Measurements from ENCODE around the gene GRID1.

The GRID1 gene

DNA sequence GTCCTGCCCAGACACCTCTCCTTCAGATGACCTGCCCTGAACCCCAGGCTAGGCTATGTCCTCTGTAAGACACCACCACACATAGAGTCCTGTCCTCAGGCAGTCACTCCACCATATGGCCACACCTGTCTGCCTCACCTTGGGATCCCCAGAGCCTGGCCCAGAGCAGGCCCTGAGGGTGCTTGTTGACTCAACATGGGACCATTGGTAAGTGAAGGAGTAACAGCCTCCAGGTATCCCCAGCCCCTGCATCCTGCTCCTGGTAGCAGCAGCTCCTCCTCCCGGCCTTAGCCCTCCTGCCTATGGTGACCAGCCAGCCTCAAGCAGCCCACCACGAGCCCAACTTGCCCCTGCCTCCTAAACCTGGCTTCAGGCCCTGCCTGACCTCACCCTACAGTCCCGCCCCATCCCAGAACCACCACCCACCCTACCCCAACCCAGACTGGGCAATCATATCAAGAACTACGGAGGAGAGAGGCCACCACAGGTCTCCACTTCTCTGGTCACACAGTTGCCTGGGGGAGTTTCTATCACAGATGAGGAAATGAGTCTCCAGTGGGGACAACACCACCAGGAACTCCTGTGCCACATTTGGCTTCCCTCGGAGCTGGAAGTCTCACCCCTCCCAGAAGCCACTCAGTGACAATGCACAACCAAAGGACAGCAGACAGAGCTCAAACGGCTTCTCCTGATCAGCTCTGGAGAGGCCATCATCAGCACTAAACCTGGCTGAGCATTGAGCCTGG is 136.6 kb downstream of the GRID1 start:
- no peak overlapping the region for H3K4me3 ChIP-seq (ENCODE audit: low read depth, low read length)

GRCh38 chr10:86229376-86229775 is 137.2 kb downstream of the GRID1 start:
- H3K4me3 ChIP-seq (ENCODE audit: low read depth, low read length): no peak overlapping the region
- no peaks in the 10 kb centered on the region for H3K36me3 ChIP-seq (ENCODE audit: control insufficient read depth in 2 of 2, insufficient read depth in 1 of 2, low read length in 2 of 2)
- no peaks in the 10 kb centered on the region for H3K9me3 ChIP-seq (ENCODE audit: control insufficient read depth, insufficient read depth, low read depth, low read length)
- POLR2A ChIA-PET: interaction anchor here (0.6 kb wide), 1 partner anchor 966 kb away, joined by 3 read pairs; no protein-coding TSS in a partner anchor
- CTCF ChIA-PET: no interaction called here
- peaks cover 2% of the 10 kb centered on the region; the same call in 1 of the 2 replicates for H3K4me1 ChIP-seq (ENCODE audit: control insufficient read depth, insufficient read depth, low read length)
- TF ChIP-seq ELK4 (IDR thresholded peaks at IDR 0.05; ENCODE audit: borderline replicate concordance, low read depth, low read length) (no peak), ZNF664 (tag by site-specific recombination; IDR thresholded peaks at IDR 0.05) (no peak), GFI1B (tag by site-specific recombination; IDR thresholded peaks at IDR 0.05) (no peak), ZNF292 (tag by site-specific recombination; IDR thresholded peaks at IDR 0.05; ENCODE audit: borderline replicate concordance, low read depth) (no peak), ZNF37A (tag by site-specific recombination; IDR thresholded peaks at IDR 0.05) (no peak), ZNF133 (tag by site-specific recombination; IDR thresholded peaks at IDR 0.05) (no peak)
- TF ChIP-seq, protein P1, sequence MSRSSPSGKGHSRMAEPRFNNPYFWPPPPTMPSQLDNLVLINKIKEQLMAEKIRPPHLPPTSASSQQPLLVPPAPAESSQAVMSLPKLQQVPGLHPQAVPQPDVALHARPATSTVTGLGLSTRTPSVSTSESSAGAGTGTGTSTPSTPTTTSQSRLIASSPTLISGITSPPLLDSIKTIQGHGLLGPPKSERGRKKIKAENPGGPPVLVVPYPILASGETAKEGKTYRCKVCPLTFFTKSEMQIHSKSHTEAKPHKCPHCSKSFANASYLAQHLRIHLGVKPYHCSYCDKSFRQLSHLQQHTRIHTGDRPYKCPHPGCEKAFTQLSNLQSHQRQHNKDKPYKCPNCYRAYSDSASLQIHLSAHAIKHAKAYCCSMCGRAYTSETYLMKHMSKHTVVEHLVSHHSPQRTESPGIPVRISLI (tag by site-specific recombination; IDR thresholded peaks at IDR 0.05): no peak
- TF ChIP-seq, protein P2, sequence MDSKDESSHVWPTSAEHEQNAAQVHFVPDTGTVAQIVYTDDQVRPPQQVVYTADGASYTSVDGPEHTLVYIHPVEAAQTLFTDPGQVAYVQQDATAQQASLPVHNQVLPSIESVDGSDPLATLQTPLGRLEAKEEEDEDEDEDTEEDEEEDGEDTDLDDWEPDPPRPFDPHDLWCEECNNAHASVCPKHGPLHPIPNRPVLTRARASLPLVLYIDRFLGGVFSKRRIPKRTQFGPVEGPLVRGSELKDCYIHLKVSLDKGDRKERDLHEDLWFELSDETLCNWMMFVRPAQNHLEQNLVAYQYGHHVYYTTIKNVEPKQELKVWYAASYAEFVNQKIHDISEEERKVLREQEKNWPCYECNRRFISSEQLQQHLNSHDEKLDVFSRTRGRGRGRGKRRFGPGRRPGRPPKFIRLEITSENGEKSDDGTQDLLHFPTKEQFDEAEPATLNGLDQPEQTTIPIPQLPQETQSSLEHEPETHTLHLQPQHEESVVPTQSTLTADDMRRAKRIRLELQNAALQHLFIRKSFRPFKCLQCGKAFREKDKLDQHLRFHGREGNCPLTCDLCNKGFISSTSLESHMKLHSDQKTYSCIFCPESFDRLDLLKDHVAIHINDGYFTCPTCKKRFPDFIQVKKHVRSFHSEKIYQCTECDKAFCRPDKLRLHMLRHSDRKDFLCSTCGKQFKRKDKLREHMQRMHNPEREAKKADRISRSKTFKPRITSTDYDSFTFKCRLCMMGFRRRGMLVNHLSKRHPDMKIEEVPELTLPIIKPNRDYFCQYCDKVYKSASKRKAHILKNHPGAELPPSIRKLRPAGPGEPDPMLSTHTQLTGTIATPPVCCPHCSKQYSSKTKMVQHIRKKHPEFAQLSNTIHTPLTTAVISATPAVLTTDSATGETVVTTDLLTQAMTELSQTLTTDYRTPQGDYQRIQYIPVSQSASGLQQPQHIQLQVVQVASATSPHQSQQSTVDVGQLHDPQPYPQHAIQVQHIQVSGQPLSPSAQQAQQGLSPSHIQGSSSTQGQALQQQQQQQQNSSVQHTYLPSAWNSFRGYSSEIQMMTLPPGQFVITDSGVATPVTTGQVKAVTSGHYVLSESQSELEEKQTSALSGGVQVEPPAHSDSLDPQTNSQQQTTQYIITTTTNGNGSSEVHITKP (tag by site-specific recombination; IDR thresholded peaks at IDR 0.05): no peak
- H3K27ac ChIP-seq (ENCODE audit: extremely low read depth, low read depth, low read length): no peak overlapping the region

More for the DNA sequence above, 136.6 kb downstream of the GRID1 start:
- no peaks in the 10 kb centered on the region for H3K9me3 ChIP-seq (ENCODE audit: control insufficient read depth, insufficient read depth, low read depth, low read length)
- peaks cover 2% of the 10 kb centered on the region; the same call in 1 of the 2 replicates for H3K4me1 ChIP-seq (ENCODE audit: control insufficient read depth, insufficient read depth, low read length)
- no peak overlapping the region for H3K27ac ChIP-seq (ENCODE audit: extremely low read depth, low read depth, low read length)
- no peaks in the 10 kb centered on the region for H3K36me3 ChIP-seq (ENCODE audit: control insufficient read depth in 2 of 2, insufficient read depth in 1 of 2, low read length in 2 of 2)
- ChIA-PET CTCF (no interaction called here), POLR2A (no interaction called here)
- no peak for TF ChIP-seq ZSCAN16 (tag by site-specific recombination; IDR thresholded peaks at IDR 0.05)
- TF ChIP-seq ZNF792 (tag by site-specific recombination; IDR thresholded peaks at IDR 0.05): no peak
- no peak for TF ChIP-seq SETDB1 (IDR thresholded peaks at IDR 0.05; ENCODE audit: insufficient read length, low read length)
- TF ChIP-seq ZNF302 (tag by site-specific recombination; IDR thresholded peaks at IDR 0.05; ENCODE audit: low read depth): no peak
- TF ChIP-seq KLF1 (tag by site-specific recombination; IDR thresholded peaks at IDR 0.05): peak; percentile 94

GRCh38 chr10:86227501-86228258 is 138.9 kb downstream of the GRID1 start:
- H3K9me3 ChIP-seq (ENCODE audit: control insufficient read depth, insufficient read depth, low read depth, low read length): no peaks in the 10 kb centered on the region
- H3K4me3 ChIP-seq (ENCODE audit: low read depth, low read length): no peak overlapping the region
- ChIA-PET POLR2A (no interaction called here), CTCF (no interaction called here)
- no peak overlapping the region for H3K27ac ChIP-seq (ENCODE audit: extremely low read depth, low read depth, low read length)
- peaks cover 2% of the 10 kb centered on the region; the same call in 1 of the 2 replicates for H3K4me1 ChIP-seq (ENCODE audit: control insufficient read depth, insufficient read depth, low read length)
- H3K36me3 ChIP-seq (ENCODE audit: control insufficient read depth in 2 of 2, insufficient read depth in 1 of 2, low read length in 2 of 2): no peaks in the 10 kb centered on the region
- TF ChIP-seq EGR2 (tag by site-specific recombination; IDR thresholded peaks at IDR 0.05; ENCODE audit: low read depth): peak; percentile 100
- TF ChIP-seq KLF10 (tag by site-specific recombination; IDR thresholded peaks at IDR 0.05): no peak
- no peak for TF ChIP-seq OSR2 (tag by site-specific recombination; IDR thresholded peaks at IDR 0.05)
- TF ChIP-seq ZNF610 (tag by site-specific recombination; IDR thresholded peaks at IDR 0.05; ENCODE audit: borderline replicate concordance): no peak
- no peak for TF ChIP-seq ZNF114 (tag by site-specific recombination; IDR thresholded peaks at IDR 0.05)
- TF ChIP-seq ZNF341 (tag by site-specific recombination; IDR thresholded peaks at IDR 0.05; ENCODE audit: low read depth): no peak
- TF ChIP-seq ZNF558 (tag by site-specific recombination; IDR thresholded peaks at IDR 0.05): no peak
- no peak for TF ChIP-seq PBX3 (CRISPR knock-in tag; IDR thresholded peaks at IDR 0.05)
- no peak for TF ChIP-seq OVOL3 (tag by site-specific recombination; IDR thresholded peaks at IDR 0.05)
- peak; percentile 66; the same call in 1 of the 2 replicates for TF ChIP-seq ZNF366 (tag by site-specific recombination; conservative IDR thresholded peaks at IDR 0.05)
- no peak for TF ChIP-seq GFI1B (tag by site-specific recombination; IDR thresholded peaks at IDR 0.05)
